Measurements from ENCODE around the gene BRD3OS.

BRD3OS gene

GRCh38 chr9:134043531-134043988, 18.3 kb downstream of the BRD3OS start:
- Histone ChIP-seq H3K36me3 (ENCODE audit: insufficient read depth, low read depth, low read length) (peaks cover 98% of the 10 kb centered on the region), H3K27ac (ENCODE audit: low read length) (no peak overlapping the region)

GRCh38 chr9:134044944-134045343, 19.7 kb downstream of the BRD3OS start:
- Histone ChIP-seq H3K4me3 (ENCODE audit: low read length) (no peak overlapping the region), H3K9ac (ENCODE audit: low read depth, low read length) (no peak overlapping the region), H3K4me1 (ENCODE audit: insufficient read depth, low read length) (no peaks in the 10 kb centered on the region), H3K36me3 (ENCODE audit: insufficient read depth, low read depth, low read length) (peaks cover 98% of the 10 kb centered on the region), H3K27me3 (ENCODE audit: insufficient read depth, low read length) (no peaks in the 10 kb centered on the region), H3K27ac (ENCODE audit: low read length) (no peak overlapping the region), H3K9me3 (ENCODE audit: insufficient read depth, low read depth, low read length) (no peaks in the 10 kb centered on the region)

More at GRCh38 chr9:134043531-134043988, 18.3 kb downstream of the BRD3OS start:
- Histone ChIP-seq H3K9ac (ENCODE audit: low read depth, low read length) (no peak overlapping the region), H3K27me3 (ENCODE audit: insufficient read depth, low read length) (no peaks in the 10 kb centered on the region), H3K4me1 (ENCODE audit: insufficient read depth, low read length) (no peaks in the 10 kb centered on the region), H3K9me3 (ENCODE audit: insufficient read depth, low read depth, low read length) (no peaks in the 10 kb centered on the region), H3K4me3 (ENCODE audit: low read length) (no peak overlapping the region)

DNA sequence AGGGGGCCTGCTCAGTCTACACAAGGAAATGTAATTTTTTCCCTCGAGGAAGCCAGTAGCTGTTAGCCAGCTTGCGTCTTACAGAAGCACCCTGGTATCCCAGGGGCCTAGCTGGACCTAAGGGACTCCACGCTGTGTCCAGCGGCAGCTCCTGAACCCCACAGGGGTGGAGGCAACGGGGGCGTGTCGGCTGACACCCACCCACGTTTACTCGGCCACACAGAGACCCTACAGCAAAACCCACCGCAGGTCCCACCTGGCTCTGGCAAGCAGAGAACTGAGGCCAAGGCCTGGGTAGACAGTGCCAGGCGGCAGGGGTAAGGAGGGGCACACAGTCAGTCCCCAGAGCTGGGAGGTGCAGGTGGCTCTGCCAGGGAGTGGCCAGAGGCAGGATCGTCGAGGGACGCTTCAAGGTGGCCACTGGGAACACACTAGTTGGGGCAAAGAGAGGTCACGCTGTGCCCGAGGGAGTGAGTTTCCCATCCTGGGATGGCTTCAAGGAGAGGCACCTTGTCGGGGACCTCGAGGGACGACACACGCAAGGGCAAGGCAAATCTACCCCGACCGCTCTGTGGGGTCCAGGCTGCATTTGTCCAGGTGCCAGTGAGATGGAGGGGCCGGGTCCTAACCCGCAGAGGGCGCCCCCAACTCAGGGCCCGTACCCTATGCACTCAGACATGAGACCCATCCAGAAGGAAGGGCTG, 20.7 kb downstream of the BRD3OS start:
- Histone ChIP-seq H3K27ac (ENCODE audit: low read length) (no peak overlapping the region), H3K4me1 (ENCODE audit: insufficient read depth, low read length) (no peaks in the 10 kb centered on the region), H3K27me3 (ENCODE audit: insufficient read depth, low read length) (no peaks in the 10 kb centered on the region), H3K9ac (ENCODE audit: low read depth, low read length) (no peak overlapping the region), H3K36me3 (ENCODE audit: insufficient read depth, low read depth, low read length) (peaks cover 98% of the 10 kb centered on the region), H3K4me3 (ENCODE audit: low read length) (no peak overlapping the region), H3K9me3 (ENCODE audit: insufficient read depth, low read depth, low read length) (no peaks in the 10 kb centered on the region)

DNA sequence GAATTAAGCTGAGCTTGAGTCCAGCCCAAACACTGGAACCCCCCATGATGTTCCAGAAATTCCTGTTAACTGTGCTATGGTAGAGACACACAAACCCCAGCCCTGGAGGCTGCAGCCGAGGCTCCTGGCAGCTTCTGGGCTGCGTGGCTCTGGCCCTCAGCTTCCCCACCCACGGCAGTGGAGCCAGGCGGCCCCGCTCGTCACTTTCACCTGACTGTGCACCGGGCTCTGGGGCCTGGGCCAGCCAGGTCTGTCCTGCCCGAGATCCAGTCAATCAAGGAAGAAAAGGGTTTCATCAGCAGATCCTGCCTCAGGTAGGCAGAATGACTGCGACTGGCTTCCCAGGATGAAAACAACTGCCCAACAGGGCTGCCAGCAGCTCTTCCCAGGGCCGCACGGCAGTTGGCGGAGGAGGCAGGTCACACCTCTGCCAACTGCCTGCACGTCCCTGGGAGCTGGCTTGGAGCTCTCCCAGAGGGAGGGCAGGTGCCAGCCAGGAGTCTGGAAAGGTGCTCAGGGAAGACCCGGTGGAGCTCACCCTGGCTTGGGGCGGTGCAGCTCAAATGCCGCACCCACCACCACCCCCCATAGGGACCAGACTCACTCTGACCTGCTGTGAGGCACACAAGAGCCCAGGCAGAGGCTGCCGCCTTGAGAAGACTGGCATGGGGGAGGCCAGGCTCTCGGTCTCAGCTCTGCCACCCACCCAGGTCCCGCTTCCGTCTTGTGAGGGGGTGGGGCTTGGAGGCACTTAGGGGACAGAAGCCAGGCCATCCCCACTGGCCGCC, 21.8 kb downstream of the BRD3OS start:
- peaks cover 97% of the 10 kb centered on the region for H3K36me3 ChIP-seq (ENCODE audit: insufficient read depth, low read depth, low read length)
- no peaks in the 10 kb centered on the region for H3K4me1 ChIP-seq (ENCODE audit: insufficient read depth, low read length)
- H3K27me3 ChIP-seq (ENCODE audit: insufficient read depth, low read length), result no peaks in the 10 kb centered on the region
- no peak overlapping the region for H3K9ac ChIP-seq (ENCODE audit: low read depth, low read length)
- no peak overlapping the region for H3K4me3 ChIP-seq (ENCODE audit: low read length)
- H3K27ac ChIP-seq (ENCODE audit: low read length), result no peak overlapping the region
- no peaks in the 10 kb centered on the region for H3K9me3 ChIP-seq (ENCODE audit: insufficient read depth, low read depth, low read length)

- no peak overlapping the region for H3K27ac ChIP-seq (ENCODE audit: low read length)
- H3K4me3 ChIP-seq (ENCODE audit: low read length), result no peak overlapping the region
- H3K9me3 ChIP-seq (ENCODE audit: insufficient read depth, low read depth, low read length), result no peaks in the 10 kb centered on the region
- no peaks in the 10 kb centered on the region for H3K4me1 ChIP-seq (ENCODE audit: insufficient read depth, low read length)
- no peaks in the 10 kb centered on the region for H3K27me3 ChIP-seq (ENCODE audit: insufficient read depth, low read length)
- peaks cover 98% of the 10 kb centered on the region for H3K36me3 ChIP-seq (ENCODE audit: insufficient read depth, low read depth, low read length)
- H3K9ac ChIP-seq (ENCODE audit: low read depth, low read length), result no peak overlapping the region
These were observed 22.7 kb downstream of the BRD3OS start for GRCh38 chr9:134047868-134048581.

DNA sequence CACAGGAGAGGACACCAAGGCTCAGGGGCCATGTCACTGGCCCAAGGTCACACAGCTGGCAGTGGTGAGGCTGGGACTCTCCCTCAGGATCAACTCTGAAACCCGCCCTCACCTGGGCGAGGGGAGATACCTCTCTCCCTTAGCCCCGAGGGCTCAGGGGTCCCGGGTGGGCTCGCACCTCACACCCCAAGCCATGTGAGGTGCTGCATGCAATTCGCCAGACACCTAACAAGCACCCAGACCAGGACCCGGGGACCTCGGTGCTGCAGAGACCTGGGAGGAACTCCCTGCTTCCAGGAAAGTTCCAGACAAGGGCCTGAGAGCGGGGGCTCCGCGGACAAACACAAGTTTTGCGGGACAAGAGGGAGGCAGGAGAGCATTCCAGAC, 23.3 kb downstream of the BRD3OS start:
- H3K9me3 ChIP-seq (ENCODE audit: insufficient read depth, low read depth, low read length), result no peaks in the 10 kb centered on the region
- no peak overlapping the region for H3K9ac ChIP-seq (ENCODE audit: low read depth, low read length)
- peaks cover 94% of the 10 kb centered on the region for H3K36me3 ChIP-seq (ENCODE audit: insufficient read depth, low read depth, low read length)
- H3K27me3 ChIP-seq (ENCODE audit: insufficient read depth, low read length), result no peaks in the 10 kb centered on the region
- no peak overlapping the region for H3K4me3 ChIP-seq (ENCODE audit: low read length)
- H3K27ac ChIP-seq (ENCODE audit: low read length), result no peak overlapping the region
- H3K4me1 ChIP-seq (ENCODE audit: insufficient read depth, low read length), result no peaks in the 10 kb centered on the region

DNA sequence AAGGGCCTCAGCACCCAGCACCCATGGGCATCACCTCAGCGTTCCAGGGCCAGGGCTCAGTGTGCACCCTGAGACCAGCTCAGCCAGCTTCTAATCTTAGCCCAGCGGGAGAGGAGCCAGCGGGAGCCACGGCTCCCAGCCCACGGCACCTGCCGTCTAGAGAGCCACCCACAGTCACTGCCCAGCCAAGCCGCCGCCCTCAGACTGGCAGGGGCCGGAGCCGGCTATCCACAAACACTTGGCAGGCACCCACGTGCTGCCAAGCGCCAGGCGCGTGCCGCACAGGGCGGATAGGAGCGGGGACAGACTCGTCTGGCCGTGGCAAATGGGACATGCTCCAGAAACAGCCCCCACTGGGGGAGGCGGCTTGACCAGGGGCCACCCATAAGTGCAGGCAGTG, 24.0 kb downstream of the BRD3OS start:
- H3K36me3 ChIP-seq (ENCODE audit: insufficient read depth, low read depth, low read length), result peaks cover 88% of the 10 kb centered on the region
- H3K27me3 ChIP-seq (ENCODE audit: insufficient read depth, low read length), result no peaks in the 10 kb centered on the region
- H3K9ac ChIP-seq (ENCODE audit: low read depth, low read length), result no peak overlapping the region
- H3K27ac ChIP-seq (ENCODE audit: low read length), result no peak overlapping the region
- H3K9me3 ChIP-seq (ENCODE audit: insufficient read depth, low read depth, low read length), result no peaks in the 10 kb centered on the region
- no peaks in the 10 kb centered on the region for H3K4me1 ChIP-seq (ENCODE audit: insufficient read depth, low read length)
- no peak overlapping the region for H3K4me3 ChIP-seq (ENCODE audit: low read length)

DNA sequence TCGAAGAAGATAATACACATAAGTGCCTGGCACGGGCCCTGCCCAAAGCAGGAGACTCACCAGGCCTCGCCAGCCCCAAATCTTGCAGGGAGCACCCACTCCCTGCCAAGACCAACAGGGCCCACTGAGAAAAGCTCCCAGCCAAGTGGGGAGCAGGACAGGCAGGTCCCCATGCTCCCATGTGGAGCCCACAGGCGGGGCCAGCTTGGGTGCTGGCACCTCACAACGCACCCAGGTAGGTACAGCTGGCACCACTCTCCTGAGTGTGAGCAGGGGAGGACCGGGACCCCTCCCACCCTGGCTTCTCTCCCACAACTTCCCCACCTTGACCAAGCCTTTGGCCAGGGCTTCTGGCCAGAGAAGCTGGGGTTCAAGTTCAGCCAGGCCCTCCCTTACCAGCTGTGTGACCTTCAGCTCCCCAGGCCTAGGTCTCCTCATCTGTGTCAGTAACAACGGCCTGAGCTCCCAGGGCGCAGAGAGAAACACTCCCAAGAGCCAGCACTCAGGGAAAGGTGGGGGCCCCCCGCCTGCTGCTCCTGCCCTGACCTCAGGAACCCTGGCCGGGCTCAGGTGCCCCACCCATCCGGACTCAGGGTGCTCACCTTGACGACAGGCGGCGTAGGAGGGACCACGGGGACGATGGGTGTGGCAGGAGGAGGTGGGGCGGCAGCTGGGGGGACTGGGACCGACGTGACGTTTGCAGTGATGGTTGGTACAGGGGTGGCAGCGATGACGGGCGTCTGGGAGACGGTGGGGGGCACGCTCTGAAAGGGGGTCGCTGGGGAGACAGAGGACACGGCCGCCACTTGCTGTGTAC, 24.7 kb downstream of the BRD3OS start:
- H3K4me1 ChIP-seq (ENCODE audit: insufficient read depth, low read length), result no peaks in the 10 kb centered on the region
- no peak overlapping the region for H3K27ac ChIP-seq (ENCODE audit: low read length)
- no peaks in the 10 kb centered on the region for H3K27me3 ChIP-seq (ENCODE audit: insufficient read depth, low read length)
- peaks cover 80% of the 10 kb centered on the region for H3K36me3 ChIP-seq (ENCODE audit: insufficient read depth, low read depth, low read length)
- no peak overlapping the region for H3K9ac ChIP-seq (ENCODE audit: low read depth, low read length)
- no peak overlapping the region for H3K4me3 ChIP-seq (ENCODE audit: low read length)
- H3K9me3 ChIP-seq (ENCODE audit: insufficient read depth, low read depth, low read length), result no peaks in the 10 kb centered on the region

- Histone ChIP-seq H3K4me3 (ENCODE audit: low read length) (no peak overlapping the region), H3K36me3 (ENCODE audit: insufficient read depth, low read depth, low read length) (peaks cover 73% of the 10 kb centered on the region), H3K4me1 (ENCODE audit: insufficient read depth, low read length) (no peaks in the 10 kb centered on the region), H3K9ac (ENCODE audit: low read depth, low read length) (no peak overlapping the region), H3K9me3 (ENCODE audit: insufficient read depth, low read depth, low read length) (no peaks in the 10 kb centered on the region), H3K27me3 (ENCODE audit: insufficient read depth, low read length) (no peaks in the 10 kb centered on the region), H3K27ac (ENCODE audit: low read length) (no peak overlapping the region)
These were observed 25.4 kb downstream of the BRD3OS start for GRCh38 chr9:134050726-134051125.

DNA sequence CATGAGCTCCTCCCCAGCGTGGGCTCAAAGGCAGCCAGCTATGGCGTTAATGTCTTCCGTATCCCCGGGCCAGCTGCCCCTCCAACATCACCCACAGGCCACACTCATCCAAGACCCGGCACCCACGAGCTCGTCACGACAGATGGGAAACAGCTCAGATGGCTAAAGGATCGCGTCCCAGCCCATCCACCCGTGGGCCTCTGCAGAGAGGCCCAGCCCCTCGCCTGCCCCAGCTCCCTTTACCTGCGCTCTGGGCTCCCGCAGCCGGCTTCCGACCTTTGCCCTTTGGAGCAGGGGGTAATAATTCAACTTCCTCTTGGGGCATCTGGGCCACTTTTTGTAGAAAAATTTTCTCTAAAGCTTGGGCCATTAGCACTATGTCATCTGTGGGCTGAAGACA, 26.0 kb downstream of the BRD3OS start:
- Histone ChIP-seq H3K27me3 (ENCODE audit: insufficient read depth, low read length) (no peaks in the 10 kb centered on the region), H3K4me3 (ENCODE audit: low read length) (no peak overlapping the region), H3K9ac (ENCODE audit: low read depth, low read length) (no peak overlapping the region), H3K9me3 (ENCODE audit: insufficient read depth, low read depth, low read length) (no peaks in the 10 kb centered on the region), H3K27ac (ENCODE audit: low read length) (no peak overlapping the region), H3K36me3 (ENCODE audit: insufficient read depth, low read depth, low read length) (peaks cover 67% of the 10 kb centered on the region), H3K4me1 (ENCODE audit: insufficient read depth, low read length) (no peaks in the 10 kb centered on the region)

DNA sequence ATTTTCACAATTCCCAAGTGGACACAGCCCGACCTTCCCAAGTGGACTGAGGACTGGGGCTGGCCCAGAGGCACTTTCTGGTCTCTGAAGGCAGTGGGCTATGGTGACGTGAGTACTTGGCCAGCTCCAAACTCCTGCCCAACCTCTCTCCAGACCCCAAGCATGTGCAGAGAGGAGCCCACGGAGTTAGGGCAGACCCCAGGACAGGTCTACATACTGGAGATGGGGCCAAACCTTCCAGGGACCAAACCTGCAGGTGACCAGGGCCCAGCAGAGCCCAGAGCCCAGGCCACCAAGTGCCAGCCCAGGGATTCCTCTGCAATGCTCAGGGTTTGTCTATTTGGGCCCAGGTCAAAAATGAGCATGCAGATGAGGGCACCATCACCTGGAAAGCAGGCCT, 27.2 kb downstream of the BRD3OS start:
- no peak overlapping the region for H3K27ac ChIP-seq (ENCODE audit: low read length)
- H3K9ac ChIP-seq (ENCODE audit: low read depth, low read length), result no peak overlapping the region
- no peaks in the 10 kb centered on the region for H3K4me1 ChIP-seq (ENCODE audit: insufficient read depth, low read length)
- no peak overlapping the region for H3K4me3 ChIP-seq (ENCODE audit: low read length)
- H3K36me3 ChIP-seq (ENCODE audit: insufficient read depth, low read depth, low read length), result peaks cover 55% of the 10 kb centered on the region
- H3K9me3 ChIP-seq (ENCODE audit: insufficient read depth, low read depth, low read length), result no peaks in the 10 kb centered on the region
- no peaks in the 10 kb centered on the region for H3K27me3 ChIP-seq (ENCODE audit: insufficient read depth, low read length)

Data from iPS-20b (cell line).